Astrocyte (in vitro differentiated cells and primary cell): ENCODE measurements around the gene TEN1. TPM values are rescaled to one million over a fixed set of nuclear protein-coding genes. Genes with fewer than 3 reads are reported as not detected.

Source experiments
- DNase-seq: peaks from one replicate; pipeline ENCODE4 v3.0.0-alpha.2; 2010; ENCODE audit warnings: low read depth
- FAIRE-seq: peaks from 2 replicates; lab custom pipeline; 2011; peaks lifted over from hg19 to GRCh38; lab: Jason Lieb, UNC
- H2AFZ ChIP-seq: 2 replicates; pipeline ENCODE4 v1.6.0; 2012; ENCODE audit warnings: low read depth, low read length, inconsistent platforms
- H3K27ac ChIP-seq: 2 replicates; pipeline ENCODE4 v1.5.1; 2011; ENCODE audit warnings: low read depth, low read length, inconsistent platforms
- H3K27me3 ChIP-seq: 2 replicates; pipeline ENCODE4 v1.6.0; 2011; ENCODE audit warnings: low read length, inconsistent platforms; ENCODE audit not compliant: insufficient read depth
- H3K36me3 ChIP-seq: 2 replicates; pipeline ENCODE4 v1.5.1; 2011; ENCODE audit warnings: low read length, inconsistent platforms; ENCODE audit not compliant: insufficient read depth
- H3K4me1 ChIP-seq: 2 replicates; pipeline ENCODE4 v1.5.1; 2011; ENCODE audit warnings: low read length, inconsistent platforms; ENCODE audit not compliant: insufficient read depth
- H3K4me2 ChIP-seq: 2 replicates; pipeline ENCODE4 v1.6.0; 2012; ENCODE audit warnings: low read length, inconsistent platforms
- H3K4me3 ChIP-seq: 2 replicates; pipeline ENCODE4 v1.5.1; 2011; ENCODE audit warnings: low read depth, mild to moderate bottlenecking, low read length, inconsistent platforms; ENCODE audit not compliant: insufficient read depth
- H3K79me2 ChIP-seq: 2 replicates; pipeline ENCODE4 v1.6.0; 2012; ENCODE audit warnings: mild to moderate bottlenecking, low read length, inconsistent platforms; ENCODE audit not compliant: insufficient read depth
- H3K9ac ChIP-seq: 2 replicates; pipeline ENCODE4 v1.6.0; 2012; ENCODE audit warnings: mild to moderate bottlenecking, low read length, inconsistent platforms
- H3K9me3 ChIP-seq: 2 replicates; pipeline ENCODE4 v1.5.1; 2012; ENCODE audit warnings: low read depth, mild to moderate bottlenecking, low read length, inconsistent platforms; ENCODE audit not compliant: insufficient read depth
- H4K20me1 ChIP-seq: 2 replicates; pipeline ENCODE4 v1.6.0; 2012; ENCODE audit warnings: low read length, inconsistent platforms; ENCODE audit not compliant: insufficient read depth
- H3K27ac Mint-ChIP-seq: one replicate; pipeline ENCODE4 v1.8.0; 2021; ENCODE audit warnings: mild to moderate bottlenecking, mixed read lengths; ENCODE audit not compliant: unreplicated experiment
- H3K27me3 Mint-ChIP-seq: one replicate; pipeline ENCODE4 v1.8.0; 2021; ENCODE audit warnings: low read depth, mixed read lengths; ENCODE audit not compliant: unreplicated experiment
- H3K36me3 Mint-ChIP-seq: one replicate; pipeline ENCODE4 v1.8.0; 2021; ENCODE audit warnings: low read depth, mixed read lengths; ENCODE audit not compliant: unreplicated experiment
- H3K4me1 Mint-ChIP-seq: one replicate; pipeline ENCODE4 v1.8.0; 2021; ENCODE audit warnings: low read depth, mixed read lengths; ENCODE audit not compliant: unreplicated experiment
- H3K4me3 Mint-ChIP-seq: one replicate; pipeline ENCODE4 v1.8.0; 2021; ENCODE audit warnings: mild to moderate bottlenecking, moderate library complexity, mixed read lengths; ENCODE audit not compliant: unreplicated experiment
- H3K9me3 Mint-ChIP-seq: one replicate; pipeline ENCODE4 v1.8.0; 2021; ENCODE audit warnings: mild to moderate bottlenecking, mixed read lengths; ENCODE audit not compliant: unreplicated experiment
- CTCF ChIP-seq: IDR thresholded peaks from 2 replicates; pipeline ENCODE4 v1.5.1; 2011; ENCODE audit warnings: low read depth, mild to moderate bottlenecking, inconsistent platforms, low read length, moderate library complexity; ENCODE audit not compliant: insufficient read depth
- EZH2 ChIP-seq: IDR thresholded peaks from 2 replicates; pipeline ENCODE4 v1.6.1; 2012; ENCODE audit warnings: mild to moderate bottlenecking, low read length, inconsistent platforms; ENCODE audit not compliant: insufficient read depth
- total RNA-seq: library from RNA; stranded (reverse); gene quantifications from 2 replicates; pipeline ENCODE4 v1.2.1, GENCODE V29; 2021

TEN1 gene
- total RNA-seq, 1 donor from 2014 or later: 17.7 TPM

- Histone ChIP-seq H3K9me3 (no peaks in the 10 kb centered on the region), H3K27ac (no peak overlapping the region), H3K27me3 (no peaks in the 10 kb centered on the region), H3K9ac (no peak overlapping the region), H3K36me3 (peaks cover 63% of the 10 kb centered on the region), H4K20me1 (peaks cover 54% of the 10 kb centered on the region), H3K4me2 (no peak overlapping the region), H3K4me1 (peaks cover 20% of the 10 kb centered on the region), H2AFZ (no peak overlapping the region), H3K4me3 (no peak overlapping the region), H3K79me2 (peaks cover 2% of the 10 kb centered on the region)
- H3K9me3 Mint-ChIP-seq: no peaks in the 10 kb centered on the region
- H3K27me3 Mint-ChIP-seq: no peaks in the 10 kb centered on the region
- peaks cover 22% of the 10 kb centered on the region for H3K4me1 Mint-ChIP-seq
- H3K27ac Mint-ChIP-seq: no peak overlapping the region
- no peak for FAIRE-seq
- no peak overlapping the region for H3K4me3 Mint-ChIP-seq
- TF ChIP-seq CTCF (no peak), EZH2 (no peak)
- peaks cover 34% of the 10 kb centered on the region for H3K36me3 Mint-ChIP-seq
- no peak for DNase-seq
Measured at GRCh38 chr17:76046064-76046463, 67.0 kb downstream of the TEN1 start.

- no peaks in the 10 kb centered on the region for H3K27me3 Mint-ChIP-seq
- H3K36me3 Mint-ChIP-seq: peaks cover 37% of the 10 kb centered on the region
- Histone ChIP-seq H3K36me3 (peaks cover 47% of the 10 kb centered on the region), H3K4me3 (no peak overlapping the region), H4K20me1 (peaks cover 56% of the 10 kb centered on the region), H3K4me1 (peaks cover 24% of the 10 kb centered on the region), H3K4me2 (peak overlapping the region; percentile 2), H3K27me3 (no peaks in the 10 kb centered on the region), H3K9ac (peak overlapping the region; percentile 6), H3K9me3 (no peaks in the 10 kb centered on the region), H3K27ac (peak overlapping the region; percentile 30), H3K79me2 (peaks cover 15% of the 10 kb centered on the region), H2AFZ (no peak overlapping the region)
- peak overlapping the region; percentile 41 for H3K27ac Mint-ChIP-seq
- H3K4me1 Mint-ChIP-seq: peaks cover 26% of the 10 kb centered on the region
- TF ChIP-seq CTCF: no peak
- no peak for TF ChIP-seq EZH2
- FAIRE-seq (no peak), DNase-seq (no peak)
- no peak overlapping the region for H3K4me3 Mint-ChIP-seq
- no peaks in the 10 kb centered on the region for H3K9me3 Mint-ChIP-seq
Measured at GRCh38 chr17:76048025-76048605, 69.1 kb downstream of the TEN1 start.

- no peak for TF ChIP-seq CTCF
- TF ChIP-seq EZH2: no peak
- no peaks in the 10 kb centered on the region for H3K27me3 ChIP-seq
- Mint-ChIP-seq H3K27me3 (no peaks in the 10 kb centered on the region), H3K4me3 (no peak overlapping the region), H3K4me1 (peaks cover 31% of the 10 kb centered on the region), H3K9me3 (no peaks in the 10 kb centered on the region), H3K27ac (peak overlapping the region; percentile 16), H3K36me3 (peaks cover 36% of the 10 kb centered on the region)
- peaks cover 19% of the 10 kb centered on the region for H3K79me2 ChIP-seq
- no peak overlapping the region for H3K4me3 ChIP-seq
- no peak for FAIRE-seq
- peaks cover 29% of the 10 kb centered on the region for H3K4me1 ChIP-seq
- peaks cover 55% of the 10 kb centered on the region for H4K20me1 ChIP-seq
- peak overlapping the region; percentile 2 for H3K4me2 ChIP-seq
- no peaks in the 10 kb centered on the region for H3K9me3 ChIP-seq
- no peak overlapping the region for H2AFZ ChIP-seq
- H3K36me3 ChIP-seq: peaks cover 41% of the 10 kb centered on the region
- DNase-seq: peak; percentile 56
- peak overlapping the region; percentile 30 for H3K27ac ChIP-seq
- H3K9ac ChIP-seq: no peak overlapping the region
Measured at GRCh38 chr17:76048711-76049110, 69.7 kb downstream of the TEN1 start.
